Stimulated activated CD4-positive, alpha-beta T cell treated with anti-CD3 and anti-CD28 coated beads, Interleukin-1b, Interleukin-23, amount 100 ng/mL, for 48 hours (primary cell): ENCODE results near the gene FAM219A.
A peak's percentile ranks its signal among the peaks of the same experiment; 100 is the strongest.

ENCODE experiments used
- DNase-seq: peaks from one replicate; pipeline ENCODE4 v3.0.0-alpha.2; 2020

The FAM219A gene

GRCh38 chr9:34399729-34400128, 58.6 kb downstream of the FAM219A start:
- no peak for DNase-seq

- DNase-seq, result no peak
These were observed 59.5 kb downstream of the FAM219A start for GRCh38 chr9:34398875-34399274.

GRCh38 chr9:34396276-34397214, 61.8 kb downstream of the FAM219A start:
- DNase-seq, result no peak

GRCh38 chr9:34392511-34392910, 65.9 kb downstream of the FAM219A start:
- no peak for DNase-seq

- DNase-seq, result no peak
These were observed 71.1 kb downstream of the FAM219A start for GRCh38 chr9:34387239-34387638.

GRCh38 chr9:34386656-34387055, 71.7 kb downstream of the FAM219A start:
- no peak for DNase-seq

- no peak for DNase-seq
These were observed 72.7 kb downstream of the FAM219A start for GRCh38 chr9:34385561-34386230.

GRCh38 chr9:34384368-34385165, 73.8 kb downstream of the FAM219A start:
- no peak for DNase-seq

- DNase-seq, result no peak
These were observed 74.5 kb downstream of the FAM219A start for GRCh38 chr9:34383904-34384303.

GRCh38 chr9:34382879-34383278, 75.5 kb downstream of the FAM219A start:
- DNase-seq, result no peak

- no peak for DNase-seq
These were observed 76.3 kb downstream of the FAM219A start for GRCh38 chr9:34382054-34382453.

- no peak for DNase-seq
These were observed 77.0 kb downstream of the FAM219A start for GRCh38 chr9:34381323-34381722.

GRCh38 chr9:34380511-34381315, 77.7 kb downstream of the FAM219A start:
- peak; percentile 73 for DNase-seq

- no peak for DNase-seq
These were observed 78.3 kb downstream of the FAM219A start for GRCh38 chr9:34380034-34380510.

GRCh38 chr9:34379334-34380033, 78.9 kb downstream of the FAM219A start:
- peak; percentile 93 for DNase-seq

GRCh38 chr9:34378376-34379060, 79.9 kb downstream of the FAM219A start:
- no peak for DNase-seq

- DNase-seq, result no peak
These were observed 81.0 kb downstream of the FAM219A start for GRCh38 chr9:34377404-34377746.

GRCh38 chr9:34376596-34377403, 81.6 kb downstream of the FAM219A start, which contains the start of gene MYORG:
TSS of gene MYORG (minus strand) at chr9:34376898. CDS start at chr9:34372943, 3,955 bp downstream.
- DNase-seq, result peak; percentile 97

- DNase-seq, result peak; percentile 39
These were observed 82.3 kb downstream of the FAM219A start for GRCh38 chr9:34375901-34376595.
